Left ventricle myocardium superior (tissue), 1 donor: ENCODE results near the gene C4B. TPM values are rescaled to one million over a fixed set of nuclear protein-coding genes. Genes with fewer than 3 reads are reported as not detected.
"Not testable (repeated sequence)": the region's sequence is repeated elsewhere in the genome, so short reads cannot be mapped to it uniquely, and the experiment has no call there.

Source experiments
- ATAC-seq: fragments of 200-7000 bp; cut with Tn5 transposase; one replicate; pipeline ENCODE4 v1.9.1; 2020; ENCODE audit warnings: mild to moderate bottlenecking, moderate library complexity
- DNase-seq: peaks from one replicate; pipeline ENCODE4 v3.0.0-alpha.2; 2020
- intact Hi-C: fragments of 100-400 bp; cut with micrococcal nuclease; formaldehyde crosslinking; loops from one replicate; pipeline ENCODE4 v1.11.0; 2022
- total RNA-seq: library from RNA; stranded (reverse); fragmentation: NEBNext Ultra II Directional; extraction: Animal tissue kit (Norgen Biotek cat#: 25700); gene quantifications from one replicate; pipeline ENCODE4 v1.2.1, GENCODE V29; 2021
- donor health status: DM: no; HTN: yes; CAD: no; lungs with severe emphysema.

The C4B gene
- total RNA-seq, 1 donor from 2014 or later: 84.0 TPM

- intact Hi-C loops: no loop called here
- peak; percentile 61 for DNase-seq
- peak; percentile 35 for ATAC-seq
These were observed 32.0 kb downstream of the C4B start for GRCh38 chr6:32046450-32047083.

DNA sequence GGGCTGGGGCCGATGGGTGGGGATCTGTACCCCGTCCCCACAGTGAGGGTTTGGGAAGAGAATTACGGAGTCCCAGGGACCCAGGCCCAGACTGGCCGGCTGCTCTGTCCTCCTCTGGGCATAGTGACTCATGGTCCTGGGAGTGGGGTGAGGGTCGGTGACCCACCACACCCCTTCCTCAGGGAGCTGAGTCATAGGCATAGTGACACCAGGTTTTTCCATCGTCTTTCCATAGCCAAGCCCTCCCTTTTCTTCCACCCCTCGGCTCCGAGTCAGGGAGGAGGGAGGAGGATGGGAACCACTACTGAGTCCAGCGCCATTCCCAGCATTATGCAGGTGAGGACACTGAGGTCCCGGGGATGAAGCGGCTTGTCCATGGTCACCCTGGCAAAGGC, 32.5 kb downstream of the C4B start:
- ATAC-seq (peak; percentile 66), DNase-seq (peak; percentile 54)
- intact Hi-C loops: no loop called here

DNA sequence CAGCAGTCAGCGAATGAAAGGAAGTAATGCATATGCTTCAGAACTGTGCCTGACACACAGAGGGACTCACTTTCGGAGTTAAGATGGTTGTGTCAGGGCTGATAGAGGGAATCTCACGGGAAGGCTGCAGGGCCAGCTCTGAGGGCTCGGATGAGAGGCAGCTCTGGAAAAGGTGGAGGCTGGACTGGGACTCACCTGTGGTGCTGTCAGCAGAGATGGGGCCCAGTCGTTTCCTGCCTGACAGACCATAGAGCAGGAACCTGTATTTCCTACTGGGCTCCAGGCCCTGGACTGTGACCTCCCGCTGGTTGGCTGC, 32.9 kb downstream of the C4B start:
- no peak for ATAC-seq
- DNase-seq: no peak
- intact Hi-C loops: no loop called here

GRCh38 chr6:32047855-32048766, 33.5 kb downstream of the C4B start:
- DNase-seq: peak; percentile 83
- peak; percentile 64 for ATAC-seq
- intact Hi-C loops: no loop called here

- DNase-seq, intact Hi-C loops: not testable (repeated sequence)
These were observed 34.6 kb downstream of the C4B start for GRCh38 chr6:32049149-32049548.

GRCh38 chr6:32049736-32050135, 35.1 kb downstream of the C4B start:
- DNase-seq, ATAC-seq, intact Hi-C loops: not testable (repeated sequence)

More at GRCh38 chr6:32049149-32049548, 34.6 kb downstream of the C4B start:
- ATAC-seq: not testable (repeated sequence)

GRCh38 chr6:32050562-32050961, 36.0 kb downstream of the C4B start:
- DNase-seq (no peak), ATAC-seq (no peak)
- intact Hi-C loops: no loop called here

- ATAC-seq, DNase-seq, intact Hi-C loops: not testable (repeated sequence)
These were observed 38.0 kb downstream of the C4B start for GRCh38 chr6:32052626-32053025.

GRCh38 chr6:32053314-32053713, 38.7 kb downstream of the C4B start:
- intact Hi-C loops: not testable (repeated sequence)

DNA sequence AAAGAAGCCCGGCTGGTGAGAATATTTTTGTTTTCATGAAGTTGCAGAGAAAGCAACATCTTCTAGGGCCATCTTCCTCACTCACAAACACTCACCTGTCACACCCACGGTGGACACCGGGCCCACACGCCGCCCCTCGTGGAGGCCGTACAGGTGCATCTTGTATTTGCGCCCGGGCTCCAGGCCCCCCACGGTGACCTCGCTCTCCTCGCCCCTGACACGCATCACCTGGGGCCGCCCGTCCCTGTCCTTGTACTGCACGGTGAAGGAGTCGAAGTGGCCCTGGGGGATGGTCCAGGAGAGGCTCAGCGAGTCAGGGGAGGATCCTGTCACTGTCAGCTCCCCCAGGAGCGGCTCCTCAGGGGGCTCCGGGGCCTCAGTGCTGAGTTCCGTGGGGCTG, 41.2 kb downstream of the C4B start:
- intact Hi-C loops, DNase-seq, ATAC-seq: not testable (repeated sequence)

More at GRCh38 chr6:32053314-32053713, 38.7 kb downstream of the C4B start:
- not testable (repeated sequence) for DNase-seq, ATAC-seq

DNA sequence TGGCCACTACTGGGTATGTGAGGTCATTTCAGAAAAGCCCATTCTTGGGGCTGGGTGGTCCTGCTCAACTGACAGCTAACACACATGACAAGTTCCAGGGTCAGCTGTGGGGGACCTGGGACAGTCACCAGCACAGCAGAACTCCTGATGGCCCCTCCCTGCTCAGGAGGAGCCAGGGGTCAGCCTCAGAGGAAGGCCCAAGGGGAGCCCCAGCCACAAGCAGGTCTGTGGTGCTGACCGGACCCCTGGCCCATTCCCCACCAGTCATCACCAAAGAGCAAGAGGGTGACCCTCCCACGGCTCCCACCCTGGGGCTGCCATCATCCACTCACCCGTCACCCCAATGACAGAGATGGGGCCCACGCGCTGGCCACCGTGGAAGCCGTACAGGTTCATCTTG, 41.7 kb downstream of the C4B start:
- intact Hi-C loops: no loop called here
- DNase-seq (no peak), ATAC-seq (no peak)

GRCh38 chr6:32057966-32058365, 43.4 kb downstream of the C4B start:
- ATAC-seq (no peak), DNase-seq (no peak)
- intact Hi-C loops: no loop called here

DNA sequence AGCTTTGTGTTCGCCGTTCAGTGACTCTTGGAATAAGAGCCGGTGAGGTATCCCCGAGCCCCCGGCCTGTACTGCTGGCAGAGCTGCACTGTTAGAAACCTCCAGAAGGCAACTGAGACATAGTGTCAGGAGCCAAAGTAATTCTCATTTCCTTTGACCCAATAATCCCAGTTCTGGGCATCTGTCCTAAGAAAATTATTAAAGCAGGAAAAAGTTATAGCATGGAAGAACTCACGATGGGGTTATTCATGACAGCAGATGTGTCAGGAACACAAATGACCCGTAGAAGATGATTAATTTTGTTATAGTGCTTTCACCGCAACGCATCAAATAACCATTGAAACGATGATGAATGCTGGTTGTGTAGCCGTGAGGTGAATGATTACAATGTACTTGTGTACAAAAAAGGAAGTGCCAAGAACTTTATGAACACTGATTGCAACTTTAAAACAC, 43.9 kb downstream of the C4B start:
- DNase-seq: no peak
- intact Hi-C loops: no loop called here
- peak; percentile 22 for ATAC-seq

DNA sequence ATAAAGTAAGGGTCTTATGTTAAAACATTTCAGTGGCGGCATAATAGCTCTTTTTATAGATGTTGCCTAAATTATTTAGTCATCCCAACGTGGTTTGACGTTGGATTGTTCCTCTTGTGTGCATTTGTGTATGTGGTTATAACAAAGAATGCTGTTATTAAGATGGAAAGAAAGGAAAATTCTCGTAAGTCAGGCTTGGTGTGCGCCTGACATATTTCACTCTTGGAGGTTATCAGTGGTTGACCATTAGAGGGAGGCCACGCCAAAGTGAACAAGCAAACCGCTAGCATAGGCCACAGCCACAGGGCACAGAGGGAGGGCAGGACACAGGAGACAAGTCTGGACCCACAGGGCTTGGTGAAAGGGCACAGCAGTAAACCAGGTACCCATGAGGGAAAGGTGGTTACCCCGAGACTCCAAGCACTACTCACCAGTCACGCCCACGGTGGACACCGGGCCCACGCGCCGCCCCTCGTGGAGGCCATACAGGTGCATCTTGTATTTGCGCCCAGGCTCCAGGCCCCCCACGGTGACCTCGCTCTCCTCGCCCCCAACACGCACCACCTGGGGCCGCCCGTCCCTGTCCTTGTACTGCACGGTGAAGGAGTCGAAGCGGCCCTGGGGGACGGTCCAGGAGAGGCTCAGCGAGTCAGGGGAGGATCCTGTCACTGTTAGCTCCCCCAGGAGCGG, 46.5 kb downstream of the C4B start:
- no peak for ATAC-seq
- intact Hi-C loops: no loop called here

DNA sequence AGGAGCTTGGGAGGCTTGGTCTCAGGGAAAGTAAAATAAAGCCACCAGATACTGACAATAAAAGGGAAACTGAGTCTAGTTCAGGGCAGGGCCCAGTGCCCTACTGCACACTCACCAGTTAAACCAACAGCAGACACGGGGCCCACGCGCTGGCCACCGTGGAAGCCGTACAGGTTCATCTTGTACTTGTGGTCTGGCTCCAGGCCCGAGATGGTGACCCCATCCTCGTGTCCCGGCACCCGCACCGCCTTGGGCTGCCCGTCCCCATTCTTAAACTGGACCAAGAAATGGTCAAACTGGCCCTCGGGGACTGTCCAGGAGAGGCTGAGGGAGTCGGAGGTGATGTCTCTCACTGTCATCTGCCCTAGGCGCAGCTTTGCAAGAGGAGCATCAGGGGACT, 50.1 kb downstream of the C4B start:
- ATAC-seq (no peak), DNase-seq (no peak)
- intact Hi-C loops: no loop called here

More for the DNA sequence above, 46.5 kb downstream of the C4B start:
- DNase-seq: no peak

DNA sequence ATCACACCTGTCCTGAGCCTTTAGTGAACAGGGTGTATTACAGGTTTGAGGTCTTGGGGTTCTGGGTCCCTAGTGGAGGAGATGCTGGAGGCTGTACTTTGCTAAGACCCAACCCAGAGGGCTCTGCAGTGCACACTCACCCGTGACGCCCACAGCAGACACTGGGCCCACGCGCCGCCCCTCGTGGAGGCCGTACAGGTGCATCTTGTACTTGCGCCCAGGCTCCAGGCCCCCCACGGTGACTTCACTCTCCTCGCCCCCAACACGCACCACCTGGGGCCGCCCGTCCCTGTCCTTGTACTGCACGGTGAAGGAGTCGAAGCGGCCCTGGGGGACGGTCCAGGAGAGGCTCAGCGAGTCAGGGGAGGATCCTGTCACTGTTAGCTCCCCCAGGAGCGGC, 52.9 kb downstream of the C4B start:
- DNase-seq, intact Hi-C loops, ATAC-seq: not testable (repeated sequence)

DNA sequence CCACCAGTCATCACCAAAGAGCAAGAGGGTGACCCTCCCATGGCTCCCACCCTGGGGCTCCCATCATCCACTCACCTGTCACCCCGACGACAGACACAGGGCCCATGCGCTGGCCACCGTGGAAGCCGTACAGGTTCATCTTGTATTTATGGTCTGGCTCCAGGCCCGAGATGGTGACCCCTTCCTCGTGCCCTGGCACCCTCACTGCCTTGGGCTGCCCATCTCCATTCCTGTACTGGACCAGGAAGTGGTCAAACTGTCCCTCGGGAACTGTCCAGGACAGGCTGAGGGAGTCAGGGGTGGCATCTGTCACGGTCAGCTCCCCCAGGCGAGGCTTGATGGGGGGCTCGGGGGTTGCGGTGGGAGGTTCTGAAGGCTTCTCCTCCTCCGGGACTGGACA, 53.7 kb downstream of the C4B start:
- intact Hi-C loops, DNase-seq, ATAC-seq: not testable (repeated sequence)

- no peak for DNase-seq
- ATAC-seq: no peak
- intact Hi-C loops: no loop called here
These were observed 54.3 kb downstream of the C4B start for GRCh38 chr6:32068867-32069266.

GRCh38 chr6:32069460-32069859, 54.9 kb downstream of the C4B start:
- no peak for DNase-seq
- no peak for ATAC-seq
- intact Hi-C loops: no loop called here
